ENCODE data around the gene SH3RF3. TPM values are rescaled to one million over a fixed set of nuclear protein-coding genes. Genes with fewer than 3 reads are reported as not detected.

The SH3RF3 gene
- total RNA-seq, 2 donors from 2014 or later, result 37.4 to 61.7 TPM

GRCh38 chr2:109193807-109194619, 65.0 kb downstream of the SH3RF3 start:
- Histone ChIP-seq H3K4me1 (ENCODE audit: control insufficient read depth in 1 of 2, low read depth in 2 of 2) (peaks cover 41 to 94% of the 10 kb centered on the region in 2 donors), H3K36me3 (no peaks in the 10 kb centered on the region), H3K27me3 (replicated peaks; ENCODE audit: insufficient read depth) (no peaks in the 10 kb centered on the region), H3K4me3 (no peak overlapping the region), H3K9me3 (no peaks in the 10 kb centered on the region), H3K27ac (peak overlapping the region; percentile 77 to 84)
- ATAC-seq (ENCODE audit: insufficient number of reproducible peaks, low FRiP score, low read depth) (no peak), DNase-seq (ENCODE audit: low spot score) (no peak)
- TF ChIP-seq, protein P1, sequence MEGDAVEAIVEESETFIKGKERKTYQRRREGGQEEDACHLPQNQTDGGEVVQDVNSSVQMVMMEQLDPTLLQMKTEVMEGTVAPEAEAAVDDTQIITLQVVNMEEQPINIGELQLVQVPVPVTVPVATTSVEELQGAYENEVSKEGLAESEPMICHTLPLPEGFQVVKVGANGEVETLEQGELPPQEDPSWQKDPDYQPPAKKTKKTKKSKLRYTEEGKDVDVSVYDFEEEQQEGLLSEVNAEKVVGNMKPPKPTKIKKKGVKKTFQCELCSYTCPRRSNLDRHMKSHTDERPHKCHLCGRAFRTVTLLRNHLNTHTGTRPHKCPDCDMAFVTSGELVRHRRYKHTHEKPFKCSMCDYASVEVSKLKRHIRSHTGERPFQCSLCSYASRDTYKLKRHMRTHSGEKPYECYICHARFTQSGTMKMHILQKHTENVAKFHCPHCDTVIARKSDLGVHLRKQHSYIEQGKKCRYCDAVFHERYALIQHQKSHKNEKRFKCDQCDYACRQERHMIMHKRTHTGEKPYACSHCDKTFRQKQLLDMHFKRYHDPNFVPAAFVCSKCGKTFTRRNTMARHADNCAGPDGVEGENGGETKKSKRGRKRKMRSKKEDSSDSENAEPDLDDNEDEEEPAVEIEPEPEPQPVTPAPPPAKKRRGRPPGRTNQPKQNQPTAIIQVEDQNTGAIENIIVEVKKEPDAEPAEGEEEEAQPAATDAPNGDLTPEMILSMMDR (IDR thresholded peaks at IDR 0.05), result no peak

DNA sequence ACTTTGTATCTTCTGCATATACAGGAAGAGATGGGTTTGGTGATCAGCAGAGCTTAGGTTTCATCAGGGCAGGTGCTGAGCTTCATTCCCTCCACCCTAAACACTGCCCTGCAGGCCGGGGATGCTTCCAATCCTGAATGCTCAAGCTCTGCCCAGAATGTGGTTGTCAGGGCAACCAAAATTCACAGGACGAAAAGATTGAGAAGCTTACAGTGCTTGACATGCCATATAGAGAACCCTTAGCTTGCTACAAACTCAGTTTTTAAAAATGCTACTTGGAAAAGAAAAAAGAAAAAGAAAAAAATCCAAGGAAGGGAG, 65.6 kb downstream of the SH3RF3 start:
- Histone ChIP-seq H3K4me1 (ENCODE audit: control insufficient read depth in 1 of 2, low read depth in 2 of 2) (peaks cover 41 to 89% of the 10 kb centered on the region in 2 donors), H3K36me3 (no peaks in the 10 kb centered on the region), H3K4me3 (no peak overlapping the region), H3K27ac (peak overlapping the region; percentile 77 to 84), H3K9me3 (no peaks in the 10 kb centered on the region), H3K27me3 (replicated peaks; ENCODE audit: insufficient read depth) (no peaks in the 10 kb centered on the region)
- ATAC-seq (ENCODE audit: insufficient number of reproducible peaks, low FRiP score, low read depth), result no peak
- no peak for DNase-seq (ENCODE audit: low spot score)
- TF ChIP-seq, protein P1 (IDR thresholded peaks at IDR 0.05), result no peak

DNA sequence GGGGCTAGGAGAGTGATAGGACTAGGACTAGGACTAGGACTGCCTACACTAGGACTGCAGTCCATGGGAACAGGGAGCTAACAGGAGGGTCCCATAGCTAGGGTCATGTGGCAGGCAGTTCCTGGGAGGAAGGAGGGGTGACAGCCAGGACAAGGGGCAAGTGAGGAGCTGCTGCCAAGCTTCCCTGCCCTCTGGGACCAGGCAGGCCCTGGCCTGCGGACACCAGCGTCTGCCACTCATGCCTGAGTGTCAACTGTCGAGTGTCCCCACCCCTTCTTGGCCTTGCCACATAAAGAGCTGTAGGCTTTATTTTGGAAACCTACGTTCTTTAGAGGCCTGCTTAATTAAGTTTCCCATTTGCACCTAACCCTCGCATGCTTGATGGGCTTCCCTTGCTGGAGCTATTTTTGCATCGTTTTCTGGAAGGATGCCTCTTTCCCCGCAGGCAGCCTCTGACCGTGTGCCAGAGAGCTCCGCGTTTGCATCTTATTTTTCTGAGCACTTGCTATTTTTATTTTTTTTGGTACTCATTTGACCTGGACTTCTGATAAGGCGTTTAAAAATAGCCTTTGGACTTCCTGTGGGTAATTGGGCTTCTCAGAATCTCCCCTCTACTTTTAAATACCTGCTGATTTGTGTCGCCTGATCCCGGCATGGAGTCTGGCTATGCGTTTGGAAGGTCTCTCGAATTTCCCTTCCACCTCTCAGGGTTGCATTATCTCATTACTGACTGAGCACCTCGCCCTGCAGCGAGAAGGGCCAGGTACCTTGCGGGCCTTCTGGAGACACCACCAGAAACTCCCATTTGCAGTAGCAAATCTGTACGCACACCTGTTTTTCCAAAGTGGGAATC, 66.4 kb downstream of the SH3RF3 start:
- peaks cover 41 to 87% of the 10 kb centered on the region in 2 donors for H3K4me1 ChIP-seq (ENCODE audit: control insufficient read depth in 1 of 2, low read depth in 2 of 2)
- ATAC-seq (ENCODE audit: insufficient number of reproducible peaks, low FRiP score, low read depth), result no peak
- no peaks in the 10 kb centered on the region for H3K9me3 ChIP-seq
- DNase-seq (ENCODE audit: low spot score), result no peak
- TF ChIP-seq, protein P1 (IDR thresholded peaks at IDR 0.05), result no peak
- H3K27me3 ChIP-seq (replicated peaks; ENCODE audit: insufficient read depth), result no peaks in the 10 kb centered on the region
- no peaks in the 10 kb centered on the region for H3K36me3 ChIP-seq
- peak overlapping the region; percentile 77 to 84 for H3K27ac ChIP-seq
- peak overlapping the region; percentile 11 for H3K4me3 ChIP-seq

GRCh38 chr2:109196081-109196875, 67.3 kb downstream of the SH3RF3 start:
- H3K4me3 ChIP-seq, result no peak overlapping the region
- DNase-seq (ENCODE audit: low spot score), result no peak
- H3K27me3 ChIP-seq (replicated peaks; ENCODE audit: insufficient read depth), result no peaks in the 10 kb centered on the region
- H3K27ac ChIP-seq, result peak overlapping the region; percentile 77 to 84
- H3K9me3 ChIP-seq, result no peaks in the 10 kb centered on the region
- H3K36me3 ChIP-seq, result no peaks in the 10 kb centered on the region
- H3K4me1 ChIP-seq (ENCODE audit: control insufficient read depth in 1 of 2, low read depth in 2 of 2), result peaks cover 41 to 91% of the 10 kb centered on the region in 2 donors
- ATAC-seq (ENCODE audit: insufficient number of reproducible peaks, low FRiP score, low read depth), result no peak
- TF ChIP-seq, protein P1 (IDR thresholded peaks at IDR 0.05), result no peak

Measured in thoracic aorta (tissue), 2 donors.